GM04504 (cell line): ENCODE results near the gene ITPR1.

Experiments
- DNase-seq: peaks from one replicate; pipeline ENCODE4 v3.0.0-alpha.2; 2012; ENCODE audit warnings: low read depth

The ITPR1 gene

GRCh38 chr3:4687167-4687566, 194.0 kb downstream of the ITPR1 start:
- no peak for DNase-seq

- no peak for DNase-seq
Observed at GRCh38 chr3:4687596-4687995, 194.4 kb downstream of the ITPR1 start.

GRCh38 chr3:4688411-4688810, 195.3 kb downstream of the ITPR1 start:
- DNase-seq: no peak

GRCh38 chr3:4689021-4689420, 195.9 kb downstream of the ITPR1 start:
- DNase-seq: no peak

- no peak for DNase-seq
Observed at GRCh38 chr3:4690277-4690676, 197.1 kb downstream of the ITPR1 start.

- DNase-seq: no peak
Observed at GRCh38 chr3:4693620-4694019, 200.5 kb downstream of the ITPR1 start.

GRCh38 chr3:4695846-4696245, 202.7 kb downstream of the ITPR1 start:
- DNase-seq: no peak

- DNase-seq: no peak
Observed at GRCh38 chr3:4696266-4696665, 203.1 kb downstream of the ITPR1 start.

- no peak for DNase-seq
Observed at GRCh38 chr3:4698125-4698821, 205.1 kb downstream of the ITPR1 start.

- no peak for DNase-seq
Observed at GRCh38 chr3:4703054-4703480, 209.9 kb downstream of the ITPR1 start.

GRCh38 chr3:4704552-4704951, 211.4 kb downstream of the ITPR1 start:
- DNase-seq: no peak

- DNase-seq: no peak
Observed at GRCh38 chr3:4707324-4707723, 214.2 kb downstream of the ITPR1 start.

GRCh38 chr3:4708230-4708629, 215.1 kb downstream of the ITPR1 start:
- DNase-seq: no peak

GRCh38 chr3:4709341-4709740, 216.2 kb downstream of the ITPR1 start:
- DNase-seq: no peak

- DNase-seq: no peak
Observed at GRCh38 chr3:4710191-4710590, 217.0 kb downstream of the ITPR1 start.

GRCh38 chr3:4711680-4711992, 218.5 kb downstream of the ITPR1 start:
- DNase-seq: no peak

GRCh38 chr3:4712109-4712508, 219.0 kb downstream of the ITPR1 start:
- DNase-seq: no peak

GRCh38 chr3:4714045-4714444, 220.9 kb downstream of the ITPR1 start:
- DNase-seq: no peak

GRCh38 chr3:4716266-4716665, 223.1 kb downstream of the ITPR1 start:
- DNase-seq: no peak

GRCh38 chr3:4716706-4717362, 223.7 kb downstream of the ITPR1 start:
- peak; percentile 70 for DNase-seq

- no peak for DNase-seq
Observed at GRCh38 chr3:4717363-4717740, 224.2 kb downstream of the ITPR1 start.

GRCh38 chr3:4718179-4718736, 225.1 kb downstream of the ITPR1 start:
- DNase-seq: no peak

GRCh38 chr3:4719046-4719501, 225.9 kb downstream of the ITPR1 start:
- no peak for DNase-seq
